Ammon's horn (tissue), 1 donor: ENCODE measurements around the gene TRAPPC14.
"Not testable (repeated sequence)": the region's sequence is repeated elsewhere in the genome, so short reads cannot be mapped to it uniquely, and the experiment has no call there.

Experiments
- DNase-seq: peaks from one replicate; pipeline ENCODE4 v3.0.0-alpha.2; 2016; ENCODE audit warnings: low spot score

Gene TRAPPC14

DNA sequence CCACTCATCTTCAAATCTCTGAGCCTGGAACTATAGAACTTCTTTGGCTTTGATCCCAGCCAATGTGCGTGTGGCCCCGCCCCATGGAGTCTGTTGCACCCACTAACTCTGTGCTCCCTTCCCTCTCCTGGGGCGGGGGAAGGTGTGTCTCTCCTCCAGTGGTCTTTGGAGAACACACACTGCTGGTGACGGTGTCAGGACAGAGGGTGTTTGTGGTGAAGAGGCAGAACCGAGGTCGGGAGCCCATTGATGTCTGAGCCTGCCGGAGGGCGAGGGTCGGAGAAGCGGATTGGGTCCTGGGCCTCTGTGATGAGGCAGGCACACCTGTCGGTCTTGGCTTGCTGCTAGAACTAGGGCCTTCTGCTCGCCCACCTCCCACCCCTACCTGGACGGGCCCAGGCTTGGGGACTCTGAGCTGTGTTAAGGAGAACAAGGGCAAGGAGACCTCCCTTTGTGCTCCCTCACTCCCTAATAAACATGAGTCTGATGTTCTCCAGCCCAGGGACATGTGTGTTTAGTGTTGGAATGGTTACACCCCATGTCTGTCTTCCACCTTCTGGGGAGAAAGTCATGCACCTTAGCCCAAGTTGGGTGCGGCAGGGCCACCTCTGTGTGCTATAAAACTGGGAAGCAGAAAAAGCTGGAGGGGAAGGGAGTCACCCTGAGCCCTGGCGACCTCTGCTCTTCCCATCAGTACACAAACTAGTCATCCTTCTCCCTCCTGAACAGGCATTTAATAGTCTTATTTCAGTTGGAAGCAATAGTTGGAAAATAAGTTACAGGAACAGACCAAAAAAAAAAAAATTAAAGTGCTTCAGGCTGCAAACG is 4.6 kb downstream of the TRAPPC14 start:
- no peak for DNase-seq

DNA sequence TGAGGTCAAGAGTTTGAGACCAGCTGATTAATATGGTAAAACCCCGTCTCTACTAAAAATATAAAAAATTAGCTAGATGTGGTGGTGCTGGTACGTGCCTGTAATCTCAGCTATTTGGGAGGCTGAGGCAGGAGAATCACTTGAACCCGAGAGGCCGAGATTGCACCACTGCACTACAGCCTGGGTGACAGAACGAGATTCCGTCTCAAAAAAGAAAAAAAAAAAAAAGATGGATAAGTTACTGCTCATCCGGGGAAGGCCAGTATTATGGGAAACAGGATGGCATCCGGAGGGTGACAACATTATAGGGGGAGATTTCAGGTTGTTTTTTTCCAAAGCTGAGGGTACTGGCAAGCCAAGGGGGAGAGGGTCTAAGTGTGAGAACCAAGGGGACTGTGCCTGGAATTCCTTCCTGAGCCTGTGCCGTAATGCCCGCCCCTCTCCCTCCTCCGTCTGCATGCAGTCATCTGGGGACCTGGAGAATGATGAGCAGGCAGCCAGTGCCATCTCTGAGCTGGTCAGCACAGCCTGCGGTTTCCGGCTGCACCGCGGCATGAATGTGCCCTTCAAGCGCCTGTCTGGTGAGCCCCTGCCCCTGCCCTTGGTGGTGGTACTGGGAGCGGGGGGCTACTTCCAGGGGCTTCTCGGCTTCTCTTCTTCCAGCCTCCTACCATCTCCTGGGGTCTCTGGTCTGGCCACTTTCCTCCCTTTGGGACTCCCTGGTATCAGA is 5.4 kb downstream of the TRAPPC14 start:
- no peak for DNase-seq

DNA sequence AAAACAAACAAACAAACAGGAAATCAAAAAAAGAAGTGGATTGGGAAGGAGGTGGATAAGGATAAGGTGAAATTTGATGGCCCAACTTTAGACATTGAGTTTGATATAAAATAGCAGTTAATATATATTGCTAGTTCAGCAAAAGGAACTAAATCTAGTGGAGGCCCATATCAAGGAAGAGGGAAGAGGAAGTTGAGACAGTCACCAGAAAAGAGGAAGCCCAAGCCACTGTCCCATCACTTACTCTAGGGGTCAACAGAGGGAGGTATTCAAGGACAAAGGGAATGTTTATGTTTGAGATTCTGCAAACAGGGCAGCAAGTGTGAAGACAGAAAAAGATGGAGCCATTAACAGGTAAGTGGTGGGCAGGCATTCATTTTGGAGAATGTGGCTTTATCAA is 6.1 kb downstream of the TRAPPC14 start:
- no peak for DNase-seq

DNA sequence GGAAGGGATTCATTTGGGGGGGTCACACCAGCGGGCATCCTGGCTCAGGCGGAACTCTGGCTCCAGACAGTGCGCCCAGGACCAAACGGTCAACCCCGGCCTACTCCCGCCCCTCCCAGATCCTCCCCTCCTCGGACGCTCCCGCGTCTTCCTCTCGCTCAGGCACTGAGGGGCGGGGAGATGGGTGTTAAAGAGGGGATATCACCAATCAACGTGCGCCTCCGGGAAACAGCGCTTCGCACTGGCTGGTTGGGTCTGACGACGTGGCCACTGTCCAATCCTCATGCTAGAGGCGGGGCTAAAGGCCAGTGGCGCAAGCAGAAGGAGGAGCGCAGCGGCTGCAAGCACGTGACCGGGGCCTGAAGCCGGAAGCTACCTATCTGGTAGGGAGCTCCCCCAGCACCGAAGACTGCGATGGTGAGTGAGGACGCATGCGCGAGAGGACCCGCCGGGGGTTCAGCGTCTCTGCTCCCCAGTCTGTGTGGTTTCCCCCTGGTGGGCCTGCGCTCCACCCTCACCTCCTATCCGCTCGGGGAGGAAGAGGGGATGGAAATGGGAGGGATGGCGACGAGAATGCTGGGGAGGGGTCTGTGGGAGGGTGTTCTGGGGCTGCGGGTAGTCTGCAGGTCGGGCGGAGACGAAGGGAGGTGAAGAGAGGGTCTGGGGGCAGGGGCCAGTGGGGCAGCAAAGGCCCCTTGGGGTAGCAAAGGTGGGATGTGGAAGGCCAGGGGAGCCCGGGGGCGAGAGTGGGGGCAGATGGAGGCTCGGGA is 9.8 kb downstream of the TRAPPC14 start, which contains the start of gene LAMTOR4:
LAMTOR4 (plus strand) TSS at position 360 of the 770 bp plus-strand sequence; CDS start at position 415, 55 bp downstream.
- peak; percentile 100 for DNase-seq

DNA sequence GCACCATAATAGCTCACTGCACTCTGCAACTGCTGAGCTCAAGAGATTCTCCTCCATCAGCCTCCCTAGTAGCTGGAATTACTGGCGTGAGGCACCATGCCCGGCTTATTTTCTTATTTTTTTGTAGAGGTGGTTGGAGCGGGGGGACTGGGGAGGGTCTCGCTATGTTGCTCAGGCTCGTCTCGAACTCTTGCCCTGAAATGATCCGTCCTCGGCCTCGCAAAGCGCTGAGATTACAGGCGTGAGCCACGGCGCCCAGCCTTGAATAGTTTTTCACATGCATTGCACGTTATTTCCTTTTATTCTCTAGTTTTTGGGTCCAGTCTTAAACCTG is 10.3 kb downstream of the TRAPPC14 start:
- no peak for DNase-seq

DNA sequence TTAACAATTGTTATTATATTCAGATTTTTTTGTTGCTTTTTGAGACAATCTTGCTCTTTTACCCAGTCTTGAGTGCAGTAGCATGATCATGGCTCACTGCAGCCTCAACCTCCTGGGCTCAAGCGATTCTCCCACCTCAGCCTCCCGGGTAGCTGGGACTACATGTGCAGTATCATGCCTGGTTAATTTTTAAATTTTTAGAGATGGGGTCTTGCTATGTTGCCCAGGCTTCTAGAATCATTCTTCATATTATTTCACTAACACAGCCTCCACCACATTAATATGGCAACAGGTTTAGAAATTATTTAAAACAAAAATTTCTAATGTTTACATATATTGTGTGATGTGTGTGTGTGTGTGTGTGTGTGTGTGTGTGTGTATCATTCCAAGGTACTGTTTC is 11.2 kb downstream of the TRAPPC14 start:
- DNase-seq: no peak

DNA sequence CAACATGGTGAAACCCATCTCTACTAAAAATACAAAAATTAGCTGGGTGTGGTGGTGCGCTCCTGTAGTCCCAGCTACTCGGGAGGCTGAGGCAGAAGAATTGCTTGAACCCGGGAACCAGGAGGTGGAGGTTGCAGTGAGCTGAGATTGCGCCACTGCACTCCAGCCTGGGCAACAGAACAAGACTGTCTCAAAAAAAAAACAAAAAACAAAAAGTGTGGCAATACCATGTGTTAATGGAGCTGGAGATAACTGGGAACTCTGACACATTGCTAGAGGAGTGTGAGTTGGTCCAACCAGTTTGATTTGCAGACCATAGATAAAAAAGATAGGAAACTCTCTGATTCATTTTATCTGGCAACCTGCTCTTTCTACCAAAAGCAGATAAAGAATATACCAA is 12.2 kb downstream of the TRAPPC14 start:
- not testable (repeated sequence) for DNase-seq

DNA sequence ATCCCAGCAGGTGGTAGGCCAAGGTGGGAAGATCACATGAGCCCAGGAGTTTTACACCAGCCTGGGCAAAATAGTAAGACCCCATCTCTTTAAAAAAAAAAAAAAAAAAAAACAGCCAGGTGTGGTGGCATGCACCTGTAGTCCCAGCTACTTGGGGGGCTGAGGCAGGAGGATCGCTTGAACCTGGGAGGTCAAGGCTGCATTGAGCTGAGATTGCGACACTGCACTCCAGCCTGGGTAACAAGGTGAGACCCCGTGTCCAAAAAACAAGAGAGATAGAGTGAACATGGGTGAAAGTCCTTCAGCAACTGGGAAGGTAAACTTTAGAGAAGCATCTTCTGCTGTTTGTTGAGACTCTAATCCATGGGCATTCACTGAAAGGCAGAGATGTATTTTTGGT is 16.1 kb downstream of the TRAPPC14 start:
- DNase-seq: no peak

DNA sequence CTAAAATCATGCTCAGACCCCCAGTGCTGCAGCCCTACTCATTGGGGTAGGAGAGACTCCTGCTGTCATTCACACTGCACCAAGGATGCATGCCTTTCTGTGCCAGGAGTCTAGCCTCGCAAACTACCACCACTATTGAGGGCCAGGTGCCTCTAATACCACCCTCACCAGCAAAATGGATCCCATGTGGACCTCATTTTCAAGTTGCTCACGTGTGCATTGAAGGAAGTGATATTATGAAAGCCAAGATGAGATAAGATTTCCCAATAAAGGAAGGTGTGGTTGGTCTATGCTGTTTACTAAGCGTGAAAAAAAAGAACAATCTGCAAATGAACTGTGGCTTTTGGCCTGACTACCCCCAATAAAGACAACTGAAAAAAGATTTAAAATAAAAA is 17.0 kb downstream of the TRAPPC14 start:
- no peak for DNase-seq

DNA sequence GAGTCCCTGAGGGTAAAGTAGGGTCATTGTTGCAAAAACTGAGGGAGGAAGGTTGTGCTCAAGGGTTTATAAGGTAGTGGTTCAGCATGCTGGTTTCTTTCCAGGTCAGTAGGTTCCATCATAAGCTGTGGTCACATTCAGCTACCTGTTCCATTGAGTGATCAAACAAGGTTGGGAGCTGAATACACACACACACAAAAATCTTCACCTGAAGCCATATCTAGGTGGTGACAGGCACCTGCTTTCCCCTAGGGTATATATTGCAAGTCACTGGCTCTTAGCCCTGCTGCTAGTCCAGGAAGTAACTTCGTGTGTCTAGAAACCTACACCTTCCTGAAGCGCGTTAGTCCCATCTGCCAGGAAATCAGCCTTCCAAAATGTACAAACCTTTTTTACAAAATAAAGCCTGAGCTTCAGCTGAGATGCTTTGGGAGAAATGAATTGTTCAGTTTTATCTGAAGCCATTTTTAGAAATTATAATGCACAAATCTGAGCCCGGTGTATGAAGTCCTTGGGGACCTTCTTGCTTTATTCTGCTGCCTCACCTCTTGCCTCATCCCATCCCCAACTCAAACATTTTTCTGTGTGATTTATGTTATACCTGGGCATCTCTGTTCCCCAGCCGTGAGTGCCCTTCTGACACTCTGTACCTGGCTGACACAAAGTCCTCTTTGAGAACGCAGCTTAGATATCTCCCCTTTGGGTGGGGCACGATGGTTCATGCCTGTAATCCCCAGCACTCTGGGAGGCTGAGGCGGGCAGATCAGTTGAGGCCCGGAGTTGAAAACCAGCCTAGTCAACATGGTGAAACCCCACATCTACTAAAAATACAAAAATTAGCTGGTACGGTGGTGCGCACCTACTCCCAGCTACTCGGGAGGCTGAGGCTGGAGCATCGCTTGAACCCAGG is 20.4 kb downstream of the TRAPPC14 start:
- no peak for DNase-seq

DNA sequence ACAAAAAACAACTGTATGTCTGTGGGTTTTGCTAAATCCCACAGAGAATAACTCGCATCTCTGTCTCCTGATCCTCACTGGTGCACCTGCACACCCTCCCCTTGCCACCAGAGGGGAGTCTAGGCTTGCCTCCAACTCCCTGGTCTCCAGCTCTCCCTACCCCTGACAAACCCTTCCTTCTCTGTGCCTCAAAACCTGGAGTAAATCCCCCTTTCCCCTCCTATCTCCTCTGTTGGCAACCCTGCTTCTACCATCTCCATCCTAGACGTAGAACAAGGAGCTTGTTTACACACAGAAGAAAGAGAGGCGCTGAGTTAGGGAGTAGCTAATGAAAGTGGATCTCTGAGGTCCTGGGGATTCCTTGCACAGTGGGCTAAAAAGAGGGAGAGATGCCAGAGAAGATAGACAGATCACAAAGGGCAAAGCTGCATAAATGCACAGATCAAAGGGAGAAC is 25.8 kb downstream of the TRAPPC14 start:
- DNase-seq: peak; percentile 80

DNA sequence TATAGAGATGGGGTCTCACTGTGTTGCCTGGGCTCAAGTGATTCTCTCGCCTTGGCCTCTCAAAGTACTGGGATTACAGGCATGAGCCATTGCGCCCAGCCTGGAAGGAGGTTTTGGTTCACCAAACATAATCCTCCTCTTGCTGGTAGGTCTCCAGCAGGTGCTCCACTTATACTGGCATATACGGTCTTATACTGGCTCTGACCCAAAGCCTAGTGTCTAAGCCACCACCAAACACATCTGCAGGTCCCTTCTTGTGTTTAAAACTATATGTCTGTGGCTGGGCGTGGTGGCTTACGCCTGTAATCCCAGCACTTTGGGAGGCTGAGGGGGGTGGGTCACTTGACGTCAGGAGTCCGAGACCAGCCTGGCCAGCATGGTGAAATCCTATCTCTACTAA is 26.4 kb downstream of the TRAPPC14 start:
- DNase-seq: no peak

DNA sequence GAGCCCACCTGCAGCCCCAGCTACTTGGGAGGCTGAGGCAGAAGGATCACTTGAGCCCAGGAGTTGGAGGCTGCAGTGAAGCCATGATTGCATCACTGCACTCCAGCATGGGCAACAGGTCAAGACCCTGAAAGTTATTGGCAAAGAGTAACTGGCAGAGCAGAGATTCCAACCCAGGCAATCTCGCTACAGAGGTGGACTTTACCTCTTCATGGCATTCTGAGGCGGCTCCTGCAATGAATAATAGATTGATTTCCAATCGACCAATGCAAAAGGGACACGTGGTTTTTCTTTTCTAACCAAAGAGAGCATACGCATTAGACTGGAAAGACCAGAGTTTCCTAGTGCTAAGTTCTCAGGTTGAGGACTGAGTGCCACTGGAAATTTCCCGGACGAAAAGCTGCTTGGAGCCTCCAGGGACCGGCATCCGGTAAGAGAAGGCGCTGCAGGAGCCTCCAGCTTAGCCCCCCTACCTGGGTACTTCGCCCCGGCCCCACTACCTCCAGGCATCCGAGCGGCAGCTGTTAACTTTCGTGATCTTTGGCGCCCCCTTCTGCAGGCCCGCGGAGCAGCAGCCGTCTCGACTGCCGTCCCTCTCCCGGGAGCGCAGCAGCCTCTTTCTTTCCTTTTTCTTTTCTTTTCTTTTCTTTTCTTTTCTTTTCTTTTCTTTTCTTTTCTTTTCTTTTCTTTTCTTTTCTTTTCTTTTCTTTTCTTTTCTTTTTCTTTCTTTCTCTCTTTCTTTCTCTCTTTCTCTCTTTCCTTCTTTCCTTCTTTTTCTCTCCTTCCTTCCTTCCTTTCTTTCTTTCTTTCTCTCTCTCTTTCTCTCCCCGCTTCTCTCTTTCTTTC is 27.7 kb downstream of the TRAPPC14 start:
- DNase-seq: peak; percentile 77

DNA sequence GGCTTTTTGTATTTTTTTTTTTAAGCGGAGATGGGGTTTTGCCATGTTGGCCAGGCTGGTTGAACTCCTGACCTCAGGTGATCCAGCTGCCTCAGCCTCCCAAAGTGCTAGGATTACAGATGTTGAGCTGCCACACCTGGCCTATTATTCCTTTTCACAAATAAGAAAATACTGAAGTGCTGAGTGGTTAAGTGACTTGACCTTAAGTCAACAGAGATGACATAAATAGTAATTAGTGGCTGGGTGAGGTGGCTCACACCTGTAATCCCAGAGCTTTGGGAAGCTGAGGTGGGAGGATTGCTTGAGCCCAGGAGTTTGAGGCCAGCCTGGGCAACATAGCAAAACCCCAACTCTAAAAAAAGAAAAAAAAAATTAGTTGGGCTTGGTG is 28.3 kb downstream of the TRAPPC14 start:
- DNase-seq: not testable (repeated sequence)

DNA sequence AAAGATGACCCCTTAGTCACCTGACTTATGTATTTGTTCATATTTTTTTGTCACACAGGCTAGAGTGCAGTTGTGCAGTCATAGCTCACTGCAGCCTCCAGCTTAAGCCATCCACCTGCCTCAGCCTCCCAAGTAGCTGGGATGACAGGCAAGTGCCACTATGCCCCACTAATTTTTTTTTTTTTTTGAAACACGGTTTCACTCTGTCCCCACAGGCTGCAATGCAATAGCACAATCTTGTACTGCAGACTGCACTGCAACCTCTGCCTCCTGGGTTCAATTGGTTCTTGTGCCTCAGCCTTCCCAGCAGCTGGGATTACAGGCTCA is 29.9 kb downstream of the TRAPPC14 start:
- no peak for DNase-seq

DNA sequence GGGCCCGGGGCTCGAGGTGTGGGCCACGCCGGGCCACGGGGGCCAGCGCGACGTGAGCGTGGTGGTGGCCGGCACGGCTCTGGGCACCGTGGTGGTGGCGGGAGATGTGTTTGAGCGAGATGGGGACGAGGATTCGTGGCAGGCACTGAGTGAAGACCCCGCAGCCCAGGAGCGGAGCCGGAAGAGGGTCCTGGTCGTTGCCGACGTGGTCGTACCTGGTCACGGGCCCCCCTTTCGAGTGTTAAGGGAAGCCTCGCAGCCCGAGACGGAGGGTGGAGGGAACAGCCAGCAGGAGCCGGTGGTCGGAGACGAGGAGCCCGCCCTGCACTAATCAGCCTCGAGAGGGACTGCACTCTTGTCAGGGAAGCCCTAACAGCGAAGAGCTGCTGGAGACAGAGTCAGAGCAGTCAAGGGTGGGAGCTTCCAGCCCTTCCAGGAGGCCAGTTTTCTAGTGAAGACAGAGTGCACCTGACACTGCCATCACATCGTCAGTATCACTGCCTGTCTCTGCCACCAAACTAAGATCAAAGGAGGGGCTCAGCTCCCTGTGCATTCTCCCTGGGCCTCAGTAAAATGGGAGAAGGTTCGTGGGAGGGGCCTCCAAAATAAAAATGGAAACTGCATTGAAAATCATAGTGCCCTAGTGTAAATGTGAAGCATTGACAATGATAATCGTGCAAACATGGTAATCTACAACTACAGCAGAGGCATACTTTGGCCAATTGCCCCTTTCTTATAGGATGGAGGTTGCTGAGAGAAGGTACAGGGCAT is 30.5 kb downstream of the TRAPPC14 start:
- DNase-seq: peak; percentile 20

DNA sequence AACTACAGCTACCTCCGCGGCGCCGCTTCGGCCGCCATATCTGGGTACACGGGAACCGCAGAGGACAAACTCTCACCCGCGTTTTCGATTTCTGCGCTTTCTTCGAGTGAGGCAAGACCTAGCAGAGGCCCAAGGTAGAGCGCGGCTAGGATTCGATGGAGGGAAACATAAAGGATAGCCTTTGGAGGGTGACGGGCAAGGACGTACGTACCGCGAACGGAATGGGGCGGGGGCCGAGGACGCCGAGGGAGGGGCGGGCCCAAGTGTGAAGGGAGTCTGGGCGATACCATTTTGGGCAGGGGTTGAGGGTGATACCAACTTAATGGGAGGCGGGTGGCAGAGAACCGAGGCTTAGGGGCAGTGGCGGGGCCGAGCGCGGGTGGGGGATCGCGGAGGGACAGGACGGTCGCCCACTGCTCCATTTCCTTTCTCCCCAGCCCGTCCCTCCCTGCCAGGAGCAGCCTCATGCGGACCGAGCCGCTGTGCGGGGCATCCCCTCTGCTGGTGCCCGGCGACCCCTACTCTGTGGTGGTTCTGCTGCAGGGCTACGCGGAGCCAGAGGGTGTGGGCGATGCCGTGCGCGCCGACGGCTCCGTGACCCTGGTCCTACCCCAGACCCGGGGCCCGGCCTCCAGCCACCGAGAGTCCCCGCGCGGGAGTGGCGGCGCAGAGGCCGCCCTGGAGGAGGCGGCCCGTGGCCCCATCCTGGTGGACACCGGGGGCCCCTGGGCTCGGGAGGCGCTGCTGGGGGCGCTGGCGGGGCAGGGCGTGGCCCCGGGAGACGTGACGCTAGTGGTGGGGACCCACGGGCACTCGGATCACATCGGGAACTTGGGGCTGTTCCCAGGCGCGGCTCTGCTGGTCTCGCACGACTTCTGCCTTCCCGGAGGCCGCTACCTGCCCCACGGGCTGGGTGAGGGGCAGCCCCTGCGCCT is 31.3 kb downstream of the TRAPPC14 start, which contains the start of gene MBLAC1:
MBLAC1 (plus strand) TSS at position 37 of the 935 bp plus-strand sequence; CDS start at position 466, 429 bp downstream.
- DNase-seq: peak; percentile 96

DNA sequence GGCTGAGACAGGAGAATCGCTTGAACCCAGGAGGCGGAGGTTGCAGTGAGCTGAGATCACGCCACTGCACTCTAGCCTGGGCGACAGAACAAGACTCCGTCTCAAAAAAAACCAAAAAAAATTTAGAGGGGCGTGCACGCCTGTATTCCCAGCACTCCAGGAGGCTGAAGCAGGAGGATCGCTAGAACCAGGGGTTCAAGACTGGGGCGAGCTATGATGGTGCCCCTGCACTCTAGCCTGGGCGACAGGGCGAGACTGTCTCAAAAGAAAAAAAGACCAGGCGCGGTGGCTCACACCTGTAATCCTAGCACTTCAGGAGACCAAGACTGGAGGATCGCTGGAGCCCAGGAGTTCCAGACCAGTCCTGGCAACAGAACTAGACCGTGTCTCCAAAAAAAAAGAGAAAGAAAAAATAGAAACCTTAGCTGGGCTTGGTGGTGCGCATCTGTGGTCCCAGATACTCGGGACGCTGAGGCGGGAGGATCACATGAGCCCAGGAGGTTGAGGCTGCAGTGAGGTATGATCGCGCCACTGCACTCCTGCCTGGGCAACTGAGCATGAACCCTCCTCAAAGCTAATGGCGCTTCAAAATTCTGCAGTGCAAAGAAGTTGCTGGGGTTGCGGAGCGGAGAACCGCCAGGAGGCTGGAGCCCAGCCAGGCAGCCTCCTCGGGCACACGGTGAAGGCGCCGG is 32.1 kb downstream of the TRAPPC14 start:
- DNase-seq: no peak
